Glomerular visceral epithelial cell (primary cell): Measurements from ENCODE around the gene ARSK.

Experiments used
- DNase-seq: peaks from one replicate; pipeline ENCODE4 v3.0.0-alpha.2; 2016; ENCODE audit errors: extremely low spot score

The ARSK gene

GRCh38 chr5:95554647-95555548 lies at the start of gene ARSK, which contains the start of gene SKIC3:
ARSK (plus strand) TSS chr5:95555101; CDS start chr5:95555279, 178 bp downstream.
SKIC3 (minus strand) TSS chr5:95554977; CDS start chr5:95547150, 7,827 bp downstream.
- peak; percentile 99 for DNase-seq

DNA sequence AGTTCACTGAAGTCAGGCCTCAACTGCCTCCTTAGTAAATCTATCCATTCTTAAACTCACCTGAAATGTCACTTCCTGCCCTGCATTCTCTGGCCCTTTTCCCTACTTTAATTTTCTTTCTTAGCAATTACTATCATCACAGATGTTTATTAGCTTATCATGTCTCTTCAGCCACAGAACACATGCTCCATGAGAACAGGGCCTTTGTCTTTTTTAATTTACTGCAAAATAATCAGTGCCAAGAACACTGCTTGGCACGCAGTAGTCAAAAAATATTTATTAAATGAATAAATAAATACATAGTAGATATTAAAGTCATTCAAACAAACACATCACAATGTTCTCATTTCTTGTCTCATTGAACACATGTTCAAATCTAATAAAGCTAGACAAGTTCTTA lies 46.4 kb upstream of the ARSK start:
- DNase-seq: no peak

GRCh38 chr5:95511606-95512005 lies 43.3 kb upstream of the ARSK start:
- no peak for DNase-seq

DNA sequence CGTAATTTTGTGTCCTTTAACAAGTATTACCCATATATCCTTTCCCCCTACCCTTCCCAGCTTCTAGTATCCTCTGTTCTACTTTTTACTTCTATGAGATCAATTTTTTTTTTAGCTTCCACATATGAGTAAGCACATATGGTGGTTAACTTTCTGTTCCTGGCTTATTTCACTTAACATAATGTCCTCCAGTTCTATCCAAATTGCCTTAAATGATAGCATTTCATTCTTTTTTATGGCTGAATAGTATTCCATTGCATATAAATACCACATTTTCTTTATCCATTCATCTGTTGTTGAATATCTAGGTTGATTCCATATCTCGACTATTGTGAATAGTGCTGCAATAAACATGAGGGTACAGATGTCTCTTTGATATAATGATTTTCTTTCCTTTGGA lies 36.5 kb upstream of the ARSK start:
- no peak for DNase-seq

DNA sequence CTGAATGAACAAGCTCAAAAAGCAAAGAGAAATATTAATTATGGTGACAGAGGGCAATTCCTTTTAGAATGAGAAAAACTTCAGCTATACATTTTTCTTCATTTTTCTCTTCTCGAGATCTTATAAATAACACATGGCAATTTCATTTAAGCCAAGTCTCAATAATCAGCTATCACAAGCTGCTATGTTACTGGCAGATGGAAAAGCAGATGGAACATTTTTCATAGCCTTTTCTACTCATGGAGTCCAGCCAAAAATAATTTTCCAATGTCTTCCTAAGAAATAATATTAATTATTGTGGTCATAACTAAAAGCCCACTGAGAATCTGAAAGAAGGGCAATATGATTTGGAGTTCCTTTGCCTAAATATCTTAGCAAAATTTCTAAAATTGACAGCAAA lies 35.8 kb upstream of the ARSK start:
- no peak for DNase-seq

DNA sequence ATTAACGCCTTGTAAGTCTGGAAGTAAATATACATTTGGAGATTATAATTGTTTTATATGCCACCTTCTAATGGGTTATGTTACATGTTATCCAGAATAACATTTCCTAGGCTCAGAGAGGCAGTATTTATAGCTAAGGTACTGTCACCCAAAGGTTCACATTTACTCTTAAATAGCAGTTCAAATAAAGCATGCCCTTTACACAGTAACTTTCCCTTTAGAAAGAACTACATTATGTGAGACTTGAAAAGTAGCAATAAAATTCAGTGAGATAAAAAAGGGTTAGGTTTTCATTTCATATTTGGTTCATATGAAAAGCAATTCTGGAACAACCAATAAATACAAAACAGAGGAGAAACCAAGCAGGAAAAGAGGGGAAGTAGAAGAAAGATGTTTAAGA lies 35.2 kb upstream of the ARSK start:
- DNase-seq: no peak

- DNase-seq: no peak
Observed at GRCh38 chr5:95520206-95520605, 34.7 kb upstream of the ARSK start.

GRCh38 chr5:95524423-95524822 lies 30.5 kb upstream of the ARSK start:
- DNase-seq: no peak

GRCh38 chr5:95526871-95527270 lies 28.0 kb upstream of the ARSK start:
- DNase-seq: no peak

DNA sequence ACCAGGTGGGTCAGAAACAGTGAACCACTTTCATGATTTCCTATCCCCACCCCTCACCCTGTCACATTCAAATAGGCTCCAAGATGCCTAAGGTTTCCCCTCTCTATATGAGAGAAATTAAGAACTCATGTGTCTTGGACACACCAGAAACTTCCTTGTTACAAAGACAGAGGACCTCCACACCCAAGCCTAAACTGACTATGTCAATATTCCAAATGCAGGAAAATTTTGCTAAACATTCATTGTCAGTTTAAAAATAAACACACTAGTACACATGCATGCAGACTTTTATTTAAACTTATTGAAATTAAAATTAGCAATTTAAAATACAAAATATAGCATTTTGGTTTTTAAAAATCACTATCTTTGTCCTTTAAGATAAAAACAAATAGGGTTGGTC lies 26.3 kb upstream of the ARSK start:
- DNase-seq: no peak

DNA sequence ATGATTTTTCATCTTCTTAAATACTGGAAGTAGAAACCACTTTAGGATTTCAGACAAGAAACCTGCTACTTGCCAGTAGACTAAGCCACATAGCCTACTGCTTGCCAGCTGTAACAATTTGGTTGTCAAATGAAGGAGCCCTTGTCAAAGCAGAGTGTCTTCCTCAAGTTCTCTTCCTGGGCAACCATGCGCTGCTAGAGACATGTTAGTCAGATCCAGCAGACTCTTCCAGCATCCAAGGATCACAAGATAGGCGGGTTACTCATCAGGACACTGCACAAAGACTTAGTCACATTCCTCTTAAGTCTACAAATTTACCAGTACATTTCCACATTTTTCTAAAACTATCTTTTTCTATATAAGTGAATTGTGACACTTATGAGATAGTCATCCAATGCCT lies 24.5 kb upstream of the ARSK start:
- DNase-seq: peak; percentile 75

DNA sequence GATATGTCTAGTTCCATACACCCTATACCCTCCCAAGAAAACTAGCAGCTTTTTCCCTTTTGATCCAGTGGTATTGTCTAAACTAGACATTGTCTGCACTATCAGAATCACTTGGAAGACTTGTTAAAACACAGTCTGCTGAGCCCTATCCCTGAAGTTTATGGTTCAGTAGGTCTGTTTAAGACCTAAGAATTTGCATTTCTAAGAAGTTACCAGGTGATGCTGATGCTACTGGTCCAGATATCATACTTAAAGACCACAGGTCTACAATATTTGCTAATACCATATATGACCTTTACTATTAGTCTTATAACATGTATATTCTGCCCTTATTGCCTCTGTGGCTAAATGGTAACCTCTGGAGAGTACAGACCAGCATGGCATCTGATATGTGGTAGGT lies 23.4 kb upstream of the ARSK start:
- DNase-seq: no peak

DNA sequence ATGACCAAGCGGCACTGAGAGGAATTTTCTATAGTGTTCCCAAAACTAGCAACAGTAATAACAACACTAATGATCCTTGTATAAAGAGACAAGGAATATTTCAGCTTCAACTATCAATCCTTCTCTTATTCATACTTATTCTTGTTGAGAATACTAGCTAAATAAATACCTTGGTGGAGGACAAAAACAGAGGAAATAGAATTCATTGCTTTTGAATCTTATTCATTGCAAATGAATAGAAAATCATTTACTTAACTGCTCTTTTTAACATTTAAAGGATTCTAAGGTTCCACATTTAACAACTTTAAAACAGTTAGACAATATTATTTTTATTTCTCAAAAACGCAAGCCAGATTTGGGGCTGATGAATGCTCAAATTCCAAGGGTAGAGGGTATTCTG lies 22.5 kb upstream of the ARSK start:
- no peak for DNase-seq

GRCh38 chr5:95533106-95533505 lies 21.8 kb upstream of the ARSK start:
- no peak for DNase-seq

DNA sequence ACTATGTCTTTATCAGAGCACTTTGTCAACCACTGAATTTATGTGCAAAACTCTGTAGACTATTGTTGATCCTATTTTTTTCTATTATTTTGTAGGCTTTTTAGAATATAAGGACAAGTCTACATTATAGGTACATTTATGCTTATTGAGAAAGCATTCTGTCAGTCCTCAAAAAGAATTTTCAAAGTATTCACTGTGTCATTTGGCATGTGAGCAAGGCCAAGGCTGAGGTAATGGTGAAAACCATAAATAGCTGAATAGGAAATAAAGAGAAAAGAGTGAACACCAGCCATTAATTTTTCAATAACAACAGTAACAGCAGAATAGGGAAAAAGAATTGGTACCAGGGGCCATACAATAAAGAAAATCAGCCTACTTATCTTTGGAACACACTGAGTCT lies 21.1 kb upstream of the ARSK start:
- no peak for DNase-seq

GRCh38 chr5:95537501-95537900 lies 17.4 kb upstream of the ARSK start:
- DNase-seq: no peak

DNA sequence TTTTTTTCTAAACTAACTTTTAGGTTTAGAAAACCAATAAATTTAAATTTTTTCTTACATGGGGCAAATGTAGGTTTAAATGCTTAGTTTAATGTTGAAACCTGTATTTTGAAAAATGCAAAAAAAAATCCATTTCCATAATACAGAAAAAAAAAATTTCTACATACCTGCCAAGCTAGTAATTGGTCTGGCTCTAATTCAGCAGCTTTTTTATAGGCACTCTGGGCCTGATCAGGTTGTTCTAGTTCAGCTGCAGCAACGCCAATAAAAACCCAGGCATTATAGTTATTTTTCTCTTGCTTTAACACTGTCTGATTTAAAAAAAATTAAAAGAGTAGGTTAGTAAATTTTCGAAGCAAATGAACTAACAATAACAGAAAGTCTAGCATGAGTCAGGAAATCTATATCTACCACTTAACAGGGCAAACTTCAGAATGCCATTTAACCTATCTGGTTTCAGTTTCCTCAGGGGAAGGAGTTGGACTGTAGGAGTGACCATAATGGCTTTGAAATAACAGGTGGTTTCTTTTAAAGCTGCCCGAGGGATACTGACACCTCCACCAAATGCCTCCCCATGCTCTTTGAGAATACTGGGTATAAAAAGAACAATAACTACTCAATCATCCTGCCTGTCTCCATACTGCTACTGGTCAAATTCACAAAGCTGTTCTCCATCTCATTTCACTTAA lies 11.7 kb upstream of the ARSK start:
- no peak for DNase-seq

DNA sequence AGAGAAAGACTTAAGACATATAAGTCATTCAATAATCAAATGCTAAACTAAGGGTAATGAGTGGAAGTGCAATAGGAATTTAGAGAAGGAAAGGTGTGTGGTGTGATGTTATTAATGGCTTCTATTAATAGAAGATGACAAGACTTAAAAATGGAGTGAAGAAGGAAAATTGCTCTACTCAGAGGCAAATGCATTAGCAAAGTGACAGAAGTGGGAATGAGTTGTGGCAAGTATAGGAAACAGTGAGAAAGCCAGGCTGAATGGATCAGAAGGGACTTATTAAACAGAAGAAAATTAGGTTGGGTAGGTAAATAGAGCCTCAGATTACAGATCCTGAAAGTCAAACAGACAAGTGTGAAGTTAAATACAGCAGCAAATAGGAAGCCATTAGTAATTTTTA lies 5.9 kb upstream of the ARSK start:
- no peak for DNase-seq

DNA sequence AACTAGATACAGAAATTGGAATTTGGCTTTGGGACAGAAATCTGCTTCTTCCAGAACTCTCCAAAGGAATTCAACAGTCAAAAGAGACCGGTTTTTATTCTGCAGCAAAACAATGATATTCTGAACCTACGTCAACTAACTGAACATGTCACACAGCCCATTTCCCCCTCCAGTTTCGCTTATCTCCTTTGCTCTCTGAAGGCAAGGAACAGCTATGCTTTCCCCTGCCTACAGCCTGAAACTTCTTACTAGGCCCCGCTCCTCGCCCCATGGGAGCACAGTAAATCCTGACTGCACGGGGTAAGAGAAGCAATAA lies 612 bp upstream of the ARSK start:
- no peak for DNase-seq

DNA sequence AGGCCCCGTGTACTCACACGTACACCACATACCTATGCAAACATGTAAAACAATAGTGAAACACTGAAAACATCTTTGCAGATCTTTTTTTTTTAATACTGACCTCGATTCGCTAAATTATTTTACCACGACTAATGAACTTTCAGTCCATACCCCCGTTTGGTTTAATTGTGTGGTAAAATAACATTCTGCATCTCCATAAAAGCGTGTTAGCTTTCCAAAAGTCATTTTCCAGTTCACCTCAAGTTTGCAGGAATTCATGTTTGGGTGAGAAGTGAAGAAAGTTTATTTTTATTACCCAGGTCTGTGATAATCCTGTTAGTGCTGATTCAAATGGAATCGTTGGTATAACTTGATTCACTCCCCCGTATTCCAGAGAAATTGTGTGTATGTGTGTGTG lies 652 bp downstream of the ARSK start:
- no peak for DNase-seq

DNA sequence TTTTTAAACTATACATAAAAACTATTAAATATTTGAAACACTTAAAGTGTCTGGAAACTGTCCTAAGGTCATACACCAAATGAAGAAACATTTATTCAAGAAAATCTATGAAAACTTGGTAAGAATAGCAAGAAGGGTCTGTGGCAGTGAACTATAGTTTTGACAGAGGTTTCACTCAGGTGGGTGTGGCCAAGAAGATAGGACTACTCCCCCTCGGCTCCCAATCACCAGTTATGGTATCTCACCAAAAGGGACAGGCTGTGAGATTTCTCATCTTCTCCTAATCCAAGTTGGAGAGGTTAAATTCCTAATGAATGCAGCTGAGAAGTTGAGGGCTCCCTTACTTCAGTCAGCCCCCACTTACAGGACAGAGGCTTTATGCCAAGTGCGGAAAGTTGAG lies 2.9 kb downstream of the ARSK start:
- no peak for DNase-seq

- no peak for DNase-seq
Observed at GRCh38 chr5:95562282-95562681, 7.4 kb downstream of the ARSK start.

DNA sequence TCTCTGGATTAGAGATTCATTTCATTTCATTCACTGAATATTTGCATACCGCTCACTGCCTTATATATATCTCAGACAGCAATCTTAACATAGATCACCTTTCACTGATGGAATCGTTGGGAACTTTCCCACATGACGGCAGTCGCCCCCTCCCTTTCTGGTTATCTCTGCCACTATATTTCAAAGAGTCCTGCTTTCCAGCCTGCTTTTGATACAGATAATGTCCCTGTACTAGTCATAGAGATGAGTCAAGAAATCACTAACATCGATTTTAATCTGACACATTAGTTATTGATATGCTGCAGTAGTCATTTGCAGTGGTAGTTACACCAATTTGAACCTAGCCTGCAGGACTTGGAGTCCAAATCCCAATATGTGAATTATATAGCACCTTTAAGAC lies 8.5 kb downstream of the ARSK start:
- DNase-seq: no peak
